GM12875 (cell line): ENCODE results near the gene HOMER1.

Source experiments
- H3K4me3 ChIP-seq: one replicate; pipeline ENCODE4 v1.5.1; 2011; ENCODE audit warnings: low read depth, low read length, control low read depth
- CTCF ChIP-seq: IDR thresholded peaks from 2 replicates; pipeline ENCODE4 v1.5.1; 2011; ENCODE audit warnings: low read depth, mild to moderate bottlenecking, control low read depth, inconsistent platforms, low read length, moderate library complexity, borderline replicate concordance; ENCODE audit not compliant: insufficient read depth

HOMER1 gene

GRCh38 chr5:79333852-79334557 is 179.9 kb downstream of the HOMER1 start:
- H3K4me3 ChIP-seq: no peak overlapping the region
- no peak for TF ChIP-seq CTCF

- no peak overlapping the region for H3K4me3 ChIP-seq
- TF ChIP-seq CTCF: no peak
Observed at GRCh38 chr5:79330071-79330470, 183.9 kb downstream of the HOMER1 start.

- H3K4me3 ChIP-seq: no peak overlapping the region
Observed at GRCh38 chr5:79329453-79329852, 184.5 kb downstream of the HOMER1 start.

More at GRCh38 chr5:79329453-79329852, 184.5 kb downstream of the HOMER1 start:
- no peak for TF ChIP-seq CTCF
